Measurements from ENCODE around the gene DLG2. TPM values are rescaled to one million over a fixed set of nuclear protein-coding genes. Genes with fewer than 3 reads are reported as not detected.

Gene DLG2
- total RNA-seq, 4 donors from 2014 or later, result 6.5 to 14.6 (median 7.2) TPM

GRCh38 chr11:84830372-84830771, 796.8 kb downstream of the DLG2 start:
- Histone ChIP-seq H3K4me3 (no peak overlapping the region), H3K27me3 (no peaks in the 10 kb centered on the region), H3K4me1 (no peaks in the 10 kb centered on the region), H3K27ac (no peak overlapping the region), H3K36me3 (no peaks in the 10 kb centered on the region), H3K9me3 (no peaks in the 10 kb centered on the region)
- DNase-seq (ENCODE audit: low spot score in 2 of 2), result no peak
- no peak for TF ChIP-seq EP300 (IDR thresholded peaks at IDR 0.05)

- Histone ChIP-seq H3K27ac (no peak overlapping the region), H3K4me1 (no peaks in the 10 kb centered on the region), H3K27me3 (no peaks in the 10 kb centered on the region), H3K36me3 (no peaks in the 10 kb centered on the region), H3K4me3 (no peak overlapping the region), H3K9me3 (no peaks in the 10 kb centered on the region)
- TF ChIP-seq CTCF (IDR thresholded peaks at IDR 0.05) (no peak), EP300 (IDR thresholded peaks at IDR 0.05) (no peak), POLR2A (IDR thresholded peaks at IDR 0.05) (no peak)
- DNase-seq (ENCODE audit: low spot score in 2 of 2), result no peak
- WGBS, 2 donors, result 88 to 89% methylated on average over 2 of the region's 2 CpGs
Observed at GRCh38 chr11:84829162-84829561, 798.0 kb downstream of the DLG2 start.

GRCh38 chr11:84828616-84829015, 798.5 kb downstream of the DLG2 start:
- no peaks in the 10 kb centered on the region for H3K9me3 ChIP-seq
- no peaks in the 10 kb centered on the region for H3K27me3 ChIP-seq
- H3K4me1 ChIP-seq, result no peaks in the 10 kb centered on the region
- H3K27ac ChIP-seq, result no peak overlapping the region
- TF ChIP-seq EP300 (IDR thresholded peaks at IDR 0.05), result no peak
- no peak for TF ChIP-seq CTCF (IDR thresholded peaks at IDR 0.05)
- TF ChIP-seq POLR2A (IDR thresholded peaks at IDR 0.05), result no peak
- no peaks in the 10 kb centered on the region for H3K36me3 ChIP-seq
- H3K4me3 ChIP-seq, result no peak overlapping the region
- no peak for DNase-seq (ENCODE audit: low spot score in 2 of 2)
- WGBS, 2 donors, result 85 to 88% methylated on average over 2 of the region's 2 CpGs

- WGBS, 2 donors, result 65 to 69% methylated on average over 3 of the region's 3 CpGs
- H3K9me3 ChIP-seq, result no peaks in the 10 kb centered on the region
- no peaks in the 10 kb centered on the region for H3K27me3 ChIP-seq
- H3K4me1 ChIP-seq, result no peaks in the 10 kb centered on the region
- DNase-seq (ENCODE audit: low spot score in 2 of 2), result no peak
- TF ChIP-seq EP300 (IDR thresholded peaks at IDR 0.05), result no peak
- no peak for TF ChIP-seq CTCF (IDR thresholded peaks at IDR 0.05)
- TF ChIP-seq POLR2A (IDR thresholded peaks at IDR 0.05), result no peak
- no peak overlapping the region for H3K27ac ChIP-seq
- no peaks in the 10 kb centered on the region for H3K36me3 ChIP-seq
- no peak overlapping the region for H3K4me3 ChIP-seq
Observed at GRCh38 chr11:84825106-84825660, 802.0 kb downstream of the DLG2 start.

GRCh38 chr11:84824624-84825023, 802.5 kb downstream of the DLG2 start:
- no peak for DNase-seq (ENCODE audit: low spot score in 2 of 2)
- H3K27me3 ChIP-seq, result no peaks in the 10 kb centered on the region
- TF ChIP-seq EP300 (IDR thresholded peaks at IDR 0.05) (no peak), CTCF (IDR thresholded peaks at IDR 0.05) (no peak), POLR2A (IDR thresholded peaks at IDR 0.05) (no peak)
- H3K9me3 ChIP-seq, result no peaks in the 10 kb centered on the region
- no peaks in the 10 kb centered on the region for H3K4me1 ChIP-seq
- 71% methylated on average over 3 of the region's 3 CpGs for WGBS, 2 donors
- H3K27ac ChIP-seq, result no peak overlapping the region
- H3K36me3 ChIP-seq, result no peaks in the 10 kb centered on the region
- no peak overlapping the region for H3K4me3 ChIP-seq

GRCh38 chr11:84819537-84819936, 807.6 kb downstream of the DLG2 start:
- Histone ChIP-seq H3K36me3 (no peaks in the 10 kb centered on the region), H3K27ac (no peak overlapping the region), H3K4me3 (no peak overlapping the region), H3K9me3 (no peaks in the 10 kb centered on the region), H3K27me3 (no peaks in the 10 kb centered on the region), H3K4me1 (no peaks in the 10 kb centered on the region)
- WGBS, 2 donors, result 72 to 78% methylated on average over 2 of the region's 2 CpGs
- no peak for DNase-seq (ENCODE audit: low spot score in 2 of 2)
- TF ChIP-seq EP300 (IDR thresholded peaks at IDR 0.05), result no peak
- no peak for TF ChIP-seq CTCF (IDR thresholded peaks at IDR 0.05)
- no peak for TF ChIP-seq POLR2A (IDR thresholded peaks at IDR 0.05)

All from tibial nerve (tissue), 4 donors.